ENCODE data around the gene AGPAT4. TPM values are rescaled to one million over a fixed set of nuclear protein-coding genes. Genes with fewer than 3 reads are reported as not detected.

AGPAT4 gene
- total RNA-seq, 2 donors from 2014 or later, result 15.9 to 19.2 TPM

DNA sequence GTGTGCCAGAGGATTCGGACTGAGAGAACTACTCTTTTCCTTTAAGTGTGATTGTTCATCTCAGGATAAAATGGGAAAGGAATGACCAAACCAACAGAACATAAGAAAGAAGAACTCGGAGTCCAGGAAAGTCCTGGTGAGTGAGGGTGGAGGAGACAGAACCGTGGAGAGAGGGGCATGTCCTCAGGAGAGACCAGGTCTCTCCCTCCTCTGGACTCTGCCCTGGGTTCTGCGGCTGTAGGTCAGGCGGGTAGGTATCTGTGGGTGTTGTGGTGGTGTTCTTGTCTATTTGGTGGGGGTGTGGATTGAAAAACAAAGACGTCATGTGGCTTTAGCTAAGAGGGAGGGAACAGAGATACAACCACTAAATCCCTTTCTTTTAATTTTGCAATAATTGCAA lies 29.1 kb upstream of the AGPAT4 start:
- ATAC-seq, result no peak
- Mint-ChIP-seq H3K27me3 (peaks cover 24% of the 10 kb centered on the region), H3K27ac (no peak overlapping the region), H3K4me3 (no peak overlapping the region), H3K4me1 (peaks cover 3% of the 10 kb centered on the region), H3K36me3 (ENCODE audit: low read depth) (peaks cover 2% of the 10 kb centered on the region)
- no peak for DNase-seq
- H3K9me3 ChIP-seq (ENCODE audit: control insufficient read depth, low read length, poor library complexity, severe bottlenecking), result no peaks in the 10 kb centered on the region

- peaks cover 3% of the 10 kb centered on the region for H3K4me1 Mint-ChIP-seq
- DNase-seq (no peak), ATAC-seq (no peak)
- no peaks in the 10 kb centered on the region for H3K9me3 ChIP-seq (ENCODE audit: control insufficient read depth, low read length, poor library complexity, severe bottlenecking)
- no peak overlapping the region for H3K4me3 Mint-ChIP-seq
- H3K27me3 Mint-ChIP-seq, result peaks cover 19% of the 10 kb centered on the region
- no peak overlapping the region for H3K27ac Mint-ChIP-seq
- H3K36me3 Mint-ChIP-seq (ENCODE audit: low read depth), result peaks cover 2% of the 10 kb centered on the region
Measured at GRCh38 chr6:161301338-161301737, 27.5 kb upstream of the AGPAT4 start.

DNA sequence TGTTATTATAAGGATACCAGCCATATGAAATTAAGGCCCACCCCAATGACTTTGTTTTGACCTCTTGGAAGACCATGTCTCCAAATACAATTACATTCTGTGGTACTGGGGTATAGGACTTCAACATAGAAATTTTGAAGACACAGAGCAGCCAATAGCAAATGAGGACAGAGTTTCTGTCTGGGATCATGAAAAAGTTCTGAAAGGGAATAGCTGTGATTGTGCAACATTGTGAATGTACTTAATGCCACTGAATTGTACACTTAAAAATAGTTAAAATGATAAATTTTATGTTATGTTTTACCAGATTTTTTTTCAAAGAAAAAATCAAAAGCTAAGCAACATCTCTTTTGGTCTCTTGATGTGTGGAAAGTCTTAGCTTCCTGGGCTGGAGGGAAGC lies 27.0 kb upstream of the AGPAT4 start:
- no peak for ATAC-seq
- Mint-ChIP-seq H3K27ac (no peak overlapping the region), H3K36me3 (ENCODE audit: low read depth) (peaks cover 2% of the 10 kb centered on the region), H3K4me3 (no peak overlapping the region), H3K4me1 (peaks cover 3% of the 10 kb centered on the region), H3K27me3 (peaks cover 19% of the 10 kb centered on the region)
- no peaks in the 10 kb centered on the region for H3K9me3 ChIP-seq (ENCODE audit: control insufficient read depth, low read length, poor library complexity, severe bottlenecking)
- DNase-seq, result no peak

- ATAC-seq (no peak), DNase-seq (no peak)
- Mint-ChIP-seq H3K27me3 (peaks cover 19% of the 10 kb centered on the region), H3K4me3 (no peak overlapping the region), H3K4me1 (peaks cover 3% of the 10 kb centered on the region), H3K27ac (no peak overlapping the region), H3K36me3 (ENCODE audit: low read depth) (peaks cover 2% of the 10 kb centered on the region)
- no peaks in the 10 kb centered on the region for H3K9me3 ChIP-seq (ENCODE audit: control insufficient read depth, low read length, poor library complexity, severe bottlenecking)
Measured at GRCh38 chr6:161299726-161300125, 25.9 kb upstream of the AGPAT4 start.

DNA sequence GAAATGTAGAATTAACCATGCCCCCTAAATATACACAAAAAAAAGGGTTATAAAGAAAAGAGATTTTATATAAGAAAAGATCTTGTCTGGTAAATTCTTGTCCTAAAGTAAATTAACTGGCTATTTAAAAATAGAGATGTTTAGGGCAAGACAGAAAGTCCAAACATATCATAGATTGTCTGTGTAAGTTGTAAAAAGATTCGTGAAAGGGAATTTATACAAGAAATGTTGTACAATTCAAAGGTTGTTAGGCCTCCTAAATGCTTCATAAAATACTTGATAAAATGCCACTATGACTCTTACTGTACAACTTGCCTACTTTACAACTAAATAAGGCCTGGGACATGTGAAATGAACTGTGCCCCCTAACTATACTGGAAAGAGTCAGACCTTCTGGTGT lies 21.9 kb upstream of the AGPAT4 start:
- no peak for DNase-seq
- H3K4me1 Mint-ChIP-seq, result no peaks in the 10 kb centered on the region
- H3K4me3 Mint-ChIP-seq, result no peak overlapping the region
- H3K27me3 Mint-ChIP-seq, result peaks cover 12% of the 10 kb centered on the region
- H3K9me3 ChIP-seq (ENCODE audit: control insufficient read depth, low read length, poor library complexity, severe bottlenecking), result no peaks in the 10 kb centered on the region
- no peak for ATAC-seq
- no peaks in the 10 kb centered on the region for H3K36me3 Mint-ChIP-seq (ENCODE audit: low read depth)
- H3K27ac Mint-ChIP-seq, result no peak overlapping the region

DNA sequence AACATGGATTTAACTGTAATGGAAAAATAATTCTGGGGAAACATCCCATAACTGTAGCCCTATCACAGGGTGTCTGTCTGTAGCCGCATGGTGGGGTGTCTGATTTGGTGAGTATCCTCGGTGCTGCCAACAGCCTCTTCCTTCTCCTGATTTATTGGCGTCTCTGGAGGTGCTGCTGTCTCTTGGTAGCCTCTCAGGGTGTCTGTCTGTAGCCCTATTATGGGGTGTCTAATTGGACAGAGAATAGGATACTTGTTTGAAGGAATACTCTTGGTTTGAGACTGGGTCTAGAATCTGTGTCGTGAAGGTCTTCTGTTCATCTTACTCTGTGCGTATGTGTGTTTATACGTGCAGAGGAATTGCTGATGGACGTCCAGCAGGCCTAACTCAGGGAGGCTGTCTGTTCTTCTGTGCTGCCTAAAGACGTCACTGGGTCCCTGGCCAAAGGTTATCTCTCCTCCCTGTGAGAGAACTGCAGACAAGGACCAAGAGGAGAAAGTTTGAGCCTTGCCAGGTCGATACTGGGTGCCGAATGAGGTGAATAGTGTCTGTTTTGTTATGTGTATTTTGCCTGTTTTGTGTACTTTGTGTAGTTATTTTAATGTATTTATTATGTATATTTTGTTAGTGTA lies 18.9 kb upstream of the AGPAT4 start:
- H3K9me3 ChIP-seq (ENCODE audit: control insufficient read depth, low read length, poor library complexity, severe bottlenecking), result no peaks in the 10 kb centered on the region
- H3K27me3 Mint-ChIP-seq, result peaks cover 12% of the 10 kb centered on the region
- no peaks in the 10 kb centered on the region for H3K4me1 Mint-ChIP-seq
- no peak for ATAC-seq
- no peak overlapping the region for H3K4me3 Mint-ChIP-seq
- no peak overlapping the region for H3K27ac Mint-ChIP-seq
- H3K36me3 Mint-ChIP-seq (ENCODE audit: low read depth), result no peaks in the 10 kb centered on the region
- DNase-seq, result no peak

- no peaks in the 10 kb centered on the region for H3K9me3 ChIP-seq (ENCODE audit: control insufficient read depth, low read length, poor library complexity, severe bottlenecking)
- peaks cover 18% of the 10 kb centered on the region for H3K27me3 Mint-ChIP-seq
- DNase-seq (no peak), ATAC-seq (no peak)
- no peaks in the 10 kb centered on the region for H3K4me1 Mint-ChIP-seq
- H3K36me3 Mint-ChIP-seq (ENCODE audit: low read depth), result peaks cover under 1% of the 10 kb centered on the region
- H3K4me3 Mint-ChIP-seq, result no peak overlapping the region
- no peak overlapping the region for H3K27ac Mint-ChIP-seq
Measured at GRCh38 chr6:161292145-161292544, 18.3 kb upstream of the AGPAT4 start.

GRCh38 chr6:161290751-161291150 lies 16.9 kb upstream of the AGPAT4 start:
- no peak overlapping the region for H3K4me3 Mint-ChIP-seq
- H3K27me3 Mint-ChIP-seq, result peaks cover 30% of the 10 kb centered on the region
- peaks cover 5% of the 10 kb centered on the region for H3K36me3 Mint-ChIP-seq (ENCODE audit: low read depth)
- DNase-seq (no peak), ATAC-seq (no peak)
- no peak overlapping the region for H3K27ac Mint-ChIP-seq
- no peaks in the 10 kb centered on the region for H3K9me3 ChIP-seq (ENCODE audit: control insufficient read depth, low read length, poor library complexity, severe bottlenecking)
- H3K4me1 Mint-ChIP-seq, result no peaks in the 10 kb centered on the region

DNA sequence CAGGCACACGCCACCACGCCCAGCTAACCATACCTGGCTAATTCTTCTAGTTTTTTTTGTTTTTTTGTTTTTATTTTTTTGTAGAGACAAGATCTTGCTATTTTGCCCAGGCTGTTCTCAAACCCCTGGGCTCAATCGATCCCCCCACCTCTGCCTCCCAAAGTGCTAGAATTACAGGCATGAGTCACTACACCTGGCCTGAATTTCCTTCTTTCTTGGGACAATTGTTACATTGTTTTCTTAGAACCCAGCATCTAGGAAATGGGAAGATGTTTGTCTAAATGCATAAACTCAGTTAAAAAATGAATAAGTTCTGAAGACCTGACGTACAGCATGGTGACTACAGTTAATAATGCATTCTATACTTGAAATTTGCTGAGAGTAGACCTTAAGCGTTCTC lies 10.8 kb upstream of the AGPAT4 start:
- Mint-ChIP-seq H3K27ac (no peak overlapping the region), H3K4me1 (peaks cover 3% of the 10 kb centered on the region), H3K4me3 (no peak overlapping the region), H3K27me3 (peaks cover 18% of the 10 kb centered on the region), H3K36me3 (ENCODE audit: low read depth) (peaks cover 5% of the 10 kb centered on the region)
- no peak for DNase-seq
- no peaks in the 10 kb centered on the region for H3K9me3 ChIP-seq (ENCODE audit: control insufficient read depth, low read length, poor library complexity, severe bottlenecking)
- no peak for ATAC-seq

DNA sequence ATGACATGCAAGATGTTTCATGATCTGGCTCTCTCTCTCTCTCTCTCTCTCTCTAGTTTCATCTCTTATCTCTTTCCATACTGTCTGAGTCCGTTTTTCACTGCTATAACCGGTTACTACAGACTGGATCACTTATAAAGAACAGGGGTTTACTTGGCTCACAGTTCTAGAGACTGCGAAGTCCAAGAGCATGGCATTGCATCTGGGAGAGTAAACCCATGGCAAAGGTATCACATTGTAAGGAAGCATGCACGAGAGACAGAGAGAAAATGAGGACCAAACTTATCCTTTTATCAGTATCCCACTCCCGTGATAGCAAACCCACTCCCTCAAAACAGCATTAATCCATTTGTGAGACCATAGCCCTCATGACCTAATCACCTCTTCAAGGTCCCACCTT lies 7.2 kb upstream of the AGPAT4 start:
- no peak for ATAC-seq
- Mint-ChIP-seq H3K4me1 (peaks cover 3% of the 10 kb centered on the region), H3K4me3 (no peak overlapping the region), H3K27me3 (peaks cover 2% of the 10 kb centered on the region), H3K36me3 (ENCODE audit: low read depth) (no peaks in the 10 kb centered on the region), H3K27ac (no peak overlapping the region)
- DNase-seq, result no peak
- no peaks in the 10 kb centered on the region for H3K9me3 ChIP-seq (ENCODE audit: control insufficient read depth, low read length, poor library complexity, severe bottlenecking)

GRCh38 chr6:161279677-161280415 lies 6.0 kb upstream of the AGPAT4 start:
- ATAC-seq, result no peak

DNA sequence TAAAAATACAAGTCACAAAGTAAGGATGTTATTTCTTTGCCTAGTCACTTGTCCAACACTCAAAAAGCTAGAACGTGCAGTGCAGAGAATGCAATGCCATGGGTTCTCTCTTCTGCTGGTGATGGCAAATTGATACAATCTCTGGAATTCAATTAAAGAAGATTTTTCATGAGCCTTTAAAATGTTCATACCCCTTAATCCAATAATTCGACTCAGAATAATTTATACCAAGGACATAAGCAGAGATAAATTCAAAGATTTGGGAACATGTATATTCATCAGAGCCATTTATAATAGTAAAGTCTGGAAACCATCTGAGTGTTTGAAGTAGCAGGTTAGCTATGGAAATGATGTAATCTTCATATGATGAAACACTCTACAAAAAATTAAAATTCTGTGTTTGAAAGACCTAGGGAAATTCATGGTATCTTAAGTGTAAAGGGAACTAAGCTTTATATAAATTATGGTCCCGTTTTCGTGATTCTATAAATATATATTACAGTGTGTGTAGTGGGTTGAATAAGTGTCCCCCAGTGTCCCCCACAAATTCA lies 2.8 kb upstream of the AGPAT4 start:
- Mint-ChIP-seq H3K27ac (no peak overlapping the region), H3K36me3 (ENCODE audit: low read depth) (no peaks in the 10 kb centered on the region), H3K4me3 (no peak overlapping the region), H3K27me3 (no peaks in the 10 kb centered on the region), H3K4me1 (peaks cover 14% of the 10 kb centered on the region)
- ATAC-seq, result no peak
- no peaks in the 10 kb centered on the region for H3K9me3 ChIP-seq (ENCODE audit: control insufficient read depth, low read length, poor library complexity, severe bottlenecking)
- no peak for DNase-seq

More at GRCh38 chr6:161279677-161280415, 6.0 kb upstream of the AGPAT4 start:
- Mint-ChIP-seq H3K27me3 (no peaks in the 10 kb centered on the region), H3K4me1 (peaks cover 3% of the 10 kb centered on the region), H3K36me3 (ENCODE audit: low read depth) (no peaks in the 10 kb centered on the region), H3K27ac (no peak overlapping the region), H3K4me3 (no peak overlapping the region)
- no peak for DNase-seq
- H3K9me3 ChIP-seq (ENCODE audit: control insufficient read depth, low read length, poor library complexity, severe bottlenecking), result no peaks in the 10 kb centered on the region

- no peak for ATAC-seq
- H3K9me3 ChIP-seq (ENCODE audit: control insufficient read depth, low read length, poor library complexity, severe bottlenecking), result no peaks in the 10 kb centered on the region
- H3K27ac Mint-ChIP-seq, result peak overlapping the region; percentile 97
- no peak for DNase-seq
- peaks cover 23% of the 10 kb centered on the region for H3K4me1 Mint-ChIP-seq
- no peaks in the 10 kb centered on the region for H3K27me3 Mint-ChIP-seq
- peaks cover 4% of the 10 kb centered on the region for H3K36me3 Mint-ChIP-seq (ENCODE audit: low read depth)
- H3K4me3 Mint-ChIP-seq, result no peak overlapping the region
Measured at GRCh38 chr6:161274898-161275297, 1.0 kb upstream of the AGPAT4 start.

DNA sequence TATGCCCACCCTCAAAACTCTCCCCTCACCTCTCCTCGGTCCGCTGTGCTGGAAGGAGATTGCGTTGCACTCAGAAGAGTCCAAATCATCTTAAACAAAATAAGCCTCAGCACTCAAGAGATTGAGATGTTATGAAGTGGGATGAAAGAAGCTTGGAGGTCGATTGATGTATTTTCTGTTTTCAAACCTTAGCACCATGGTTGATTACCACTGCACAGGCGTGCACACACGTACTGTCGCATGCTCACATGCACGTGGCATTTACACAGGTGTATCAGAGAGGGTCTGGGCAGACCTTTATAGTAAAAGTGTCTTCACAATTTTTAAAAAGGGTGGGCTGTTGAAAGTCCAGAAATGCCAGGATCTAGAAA lies 612 bp upstream of the AGPAT4 start:
- Mint-ChIP-seq H3K4me3 (peak overlapping the region; percentile 95), H3K4me1 (peaks cover 25% of the 10 kb centered on the region), H3K27ac (peak overlapping the region; percentile 97), H3K36me3 (ENCODE audit: low read depth) (peaks cover 6% of the 10 kb centered on the region), H3K27me3 (no peaks in the 10 kb centered on the region)
- DNase-seq, result no peak
- H3K9me3 ChIP-seq (ENCODE audit: control insufficient read depth, low read length, poor library complexity, severe bottlenecking), result no peaks in the 10 kb centered on the region
- no peak for ATAC-seq
